HepG2 (cell line): Measurements from ENCODE around the gene FRMD4A. TPM values are rescaled to one million over a fixed set of nuclear protein-coding genes. Genes with fewer than 3 reads are reported as not detected.

Experiments
- CBX1 ChIP-seq: IDR thresholded peaks from one replicate; pipeline ENCODE4 v1.6.1; 2016; ENCODE audit warnings: antibody characterized with exemption, low read depth
- EHMT2 ChIP-seq: fragments of 200-600 bp; sonication (generic); IDR thresholded peaks from 2 replicates; pipeline ENCODE4 v1.7.0; 2017; ENCODE audit warnings: antibody characterized with exemption, low read depth, low read length, borderline replicate concordance
- FOXK1 ChIP-seq: sonication (generic); formaldehyde crosslinking; IDR thresholded peaks from 2 replicates; pipeline ENCODE4 v1.4.0; 2020; ENCODE audit warnings: low read depth, missing genetic modification reagents, borderline replicate concordance
- HCFC1 ChIP-seq: fragments of 150-350 bp; IDR thresholded peaks from 2 replicates; pipeline ENCODE4 v1.6.1; 2014; ENCODE audit warnings: low read depth, low read length
- HNRNPH1 ChIP-seq: fragments of 200-400 bp; formaldehyde crosslinking; optimal IDR thresholded peaks from 2 replicates; pipeline ENCODE3; 2017; ENCODE audit warnings: mild to moderate bottlenecking, low read depth, low read length
- KLF11 ChIP-seq: IDR thresholded peaks from 2 replicates; pipeline ENCODE4 v1.6.1; 2016; ENCODE audit warnings: missing compliant biosample characterization
- MBNL3 ChIP-seq: fragments of 250-450 bp; sonication (Bioruptor Pico); conservative IDR thresholded peaks from 2 replicates; pipeline ENCODE4 v1.8.0; 2022; ENCODE audit warnings: mild to moderate bottlenecking, inconsistent platforms
- MEIS2 ChIP-seq: sonication (generic); formaldehyde crosslinking; IDR thresholded peaks from 2 replicates; pipeline ENCODE4 v1.9.0; 2021; ENCODE audit warnings: mild to moderate bottlenecking, missing genetic modification reagents
- MNT ChIP-seq: fragments of 450-650 bp; IDR thresholded peaks from 2 replicates; pipeline ENCODE4 v1.6.1; 2016
- NFE2L1 ChIP-seq: sonication (generic); formaldehyde crosslinking; IDR thresholded peaks from 2 replicates; pipeline ENCODE4 v1.4.0; 2020; ENCODE audit warnings: missing genetic modification reagents, mild to moderate bottlenecking, borderline replicate concordance
- PHF5A ChIP-seq: IDR thresholded peaks from one replicate; pipeline ENCODE4 v1.6.1; 2018; ENCODE audit warnings: low read depth, missing genetic modification reagents; ENCODE audit not compliant: unreplicated experiment
- POGZ ChIP-seq: sonication (generic); formaldehyde crosslinking; IDR thresholded peaks from 2 replicates; pipeline ENCODE4 v1.4.0; 2020; ENCODE audit warnings: mild to moderate bottlenecking, missing genetic modification reagents
- SRY ChIP-seq: sonication (generic); formaldehyde crosslinking; IDR thresholded peaks from 2 replicates; pipeline ENCODE4 v1.8.0; 2022; ENCODE audit warnings: mild to moderate bottlenecking, missing genetic modification reagents
- TCF12 ChIP-seq, 2 experiments: fragments of 450-650 bp in 1 of 2; sonication (generic) in 1 of 2; formaldehyde crosslinking in 1 of 2; IDR thresholded peaks; 2 replicates each; pipeline versions ENCODE4 v1.6.1 to v1.8.0; 2017 to 2022; ENCODE audit warnings: antibody characterized with exemption in 1 of 2, mild to moderate bottlenecking in 1 of 2, missing genetic modification reagents in 1 of 2, moderate library complexity in 1 of 2
- TOE1 ChIP-seq: sonication (generic); formaldehyde crosslinking; IDR thresholded peaks from 2 replicates; pipeline ENCODE4 v1.4.0; 2020; ENCODE audit warnings: mild to moderate bottlenecking, missing genetic modification reagents
- ZMAT5 ChIP-seq: sonication (generic); formaldehyde crosslinking; IDR thresholded peaks from 2 replicates; pipeline ENCODE4 v1.5.0; 2020; ENCODE audit warnings: mild to moderate bottlenecking, low read depth, missing genetic modification reagents, borderline replicate concordance
- ZNF230 ChIP-seq: sonication (generic); formaldehyde crosslinking; IDR thresholded peaks from 2 replicates; pipeline ENCODE4 v1.4.0; 2020; ENCODE audit warnings: mild to moderate bottlenecking, missing genetic modification reagents
- ZNF275 ChIP-seq: sonication (generic); formaldehyde crosslinking; IDR thresholded peaks from 2 replicates; pipeline ENCODE4 v1.8.0; 2022; ENCODE audit warnings: missing genetic modification reagents, mild to moderate bottlenecking, inconsistent platforms, borderline replicate concordance
- ZNF326 ChIP-seq: sonication (generic); formaldehyde crosslinking; IDR thresholded peaks from 2 replicates; pipeline ENCODE4 v1.4.0; 2020; ENCODE audit warnings: missing genetic modification reagents, borderline replicate concordance
- ZNF33A ChIP-seq: sonication (generic); formaldehyde crosslinking; IDR thresholded peaks from 2 replicates; pipeline ENCODE4 v1.5.1; 2020; ENCODE audit warnings: missing genetic modification reagents, mild to moderate bottlenecking, moderate library complexity, borderline replicate concordance
- ZNF776 ChIP-seq: sonication (generic); formaldehyde crosslinking; IDR thresholded peaks from 2 replicates; pipeline ENCODE4 v1.4.0; 2020; ENCODE audit warnings: mild to moderate bottlenecking, missing genetic modification reagents
- ZNF777 ChIP-seq: sonication (generic); formaldehyde crosslinking; IDR thresholded peaks from 2 replicates; pipeline ENCODE4 v1.4.0; 2020; ENCODE audit warnings: missing genetic modification reagents
- ZNF782 ChIP-seq: sonication (generic); formaldehyde crosslinking; IDR thresholded peaks from 2 replicates; pipeline ENCODE4 v1.4.0; 2020; ENCODE audit warnings: missing genetic modification reagents, mild to moderate bottlenecking, borderline replicate concordance
- ZNF878 ChIP-seq: sonication (generic); formaldehyde crosslinking; IDR thresholded peaks from 2 replicates; pipeline ENCODE4 v1.8.1; 2023; ENCODE audit warnings: mild to moderate bottlenecking, missing genetic modification reagents, moderate library complexity
- ZSCAN22 ChIP-seq: sonication (generic); formaldehyde crosslinking; IDR thresholded peaks from 2 replicates; pipeline ENCODE4 v1.4.0; 2020; ENCODE audit warnings: mild to moderate bottlenecking, missing genetic modification reagents
- ZSCAN5A ChIP-seq: sonication (generic); formaldehyde crosslinking; IDR thresholded peaks from 2 replicates; pipeline ENCODE4 v1.8.0; 2022; ENCODE audit warnings: mild to moderate bottlenecking, missing genetic modification reagents, borderline replicate concordance
- polyA plus RNA-seq, 8 experiments: library from polyadenylated mRNA; depleted of rRNA in 3 of 8; stranded (reverse) in 7 of 8; unstranded in 1 of 8; fragments of >200 nt; fragmentation: Illumina TruSeq in 4 of 8; extraction: Trizol in 4 of 8; gene quantifications; 2 replicates each; pipeline versions ENCODE4 v1.2.1 to v1.2.3, GENCODE V29; 2011 to 2016; ENCODE audit warnings: low read depth in 4 of 8, missing spikeins in 1 of 8, mixed read lengths in 1 of 8; ENCODE audit not compliant: insufficient read depth in 1 of 8
- total RNA-seq, 5 experiments: library from RNA; depleted of rRNA; stranded (reverse); fragments of >200 nt; fragmentation: Illumina TruSeq; extraction: Trizol; gene quantifications; 2 replicates each; pipeline ENCODE4 v1.2.3, GENCODE V29; 2016; ENCODE audit warnings: low read depth in 1 of 5

Gene FRMD4A
- total and polyA plus RNA-seq, 2 of the 13 experiments (the other 11 are each of a cell fraction or from before 2014, with no cell fraction given), result 0.09 to 0.26 TPM

GRCh38 chr10:14259696-14260566 lies 70.8 kb downstream of the FRMD4A start (continued):
- TF ChIP-seq SRY (CRISPR knock-in tag) (no peak), ZMAT5 (CRISPR knock-in tag) (no peak), KLF11 (CRISPR knock-in tag) (no peak), POGZ (CRISPR knock-in tag) (no peak; the same call in 1 of the 2 replicates), MBNL3 (CRISPR knock-in tag) (no peak), EHMT2 (no peak), ZNF777 (no peak), CBX1 (no peak), HNRNPH1 (no peak), MEIS2 (CRISPR knock-in tag) (0 out of 2 replicates have a peak, but pooled peaks have one; percentile 45), ZNF275 (no peak), NFE2L1 (CRISPR knock-in tag) (no peak), FOXK1 (peak; percentile 84; the same call in 1 of the 2 replicates), ZSCAN5A (CRISPR knock-in tag) (no peak), PHF5A (CRISPR knock-in tag) (no peak), TCF12 (IDR thresholded peaks at IDR 0.05) (no peak), TCF12 (CRISPR knock-in tag; IDR thresholded peaks at IDR 0.05) (no peak), HCFC1 (no peak), MNT (no peak), TOE1 (CRISPR knock-in tag) (no peak), ZNF33A (CRISPR knock-in tag) (no peak), ZNF782 (CRISPR knock-in tag) (no peak), ZNF326 (CRISPR knock-in tag) (no peak), ZNF776 (no peak), ZNF230 (CRISPR knock-in tag) (no peak), ZSCAN22 (CRISPR knock-in tag) (no peak), ZNF878 (CRISPR knock-in tag) (no peak)
